C4-2B (cell line): ENCODE data around the gene MTO1.
"Not testable (repeated sequence)": the region's sequence is repeated elsewhere in the genome, so short reads cannot be mapped to it uniquely, and the experiment has no call there.

Experiments used
- CTCF ChIP-seq: fragments of 450-650 bp; conservative IDR thresholded peaks from 2 replicates; pipeline ENCODE4 v1.5.1; 2017; ENCODE audit warnings: mild to moderate bottlenecking
- ZFX ChIP-seq: fragments of 450-650 bp; IDR thresholded peaks from 2 replicates; pipeline ENCODE4 v1.6.1; 2017

DNA sequence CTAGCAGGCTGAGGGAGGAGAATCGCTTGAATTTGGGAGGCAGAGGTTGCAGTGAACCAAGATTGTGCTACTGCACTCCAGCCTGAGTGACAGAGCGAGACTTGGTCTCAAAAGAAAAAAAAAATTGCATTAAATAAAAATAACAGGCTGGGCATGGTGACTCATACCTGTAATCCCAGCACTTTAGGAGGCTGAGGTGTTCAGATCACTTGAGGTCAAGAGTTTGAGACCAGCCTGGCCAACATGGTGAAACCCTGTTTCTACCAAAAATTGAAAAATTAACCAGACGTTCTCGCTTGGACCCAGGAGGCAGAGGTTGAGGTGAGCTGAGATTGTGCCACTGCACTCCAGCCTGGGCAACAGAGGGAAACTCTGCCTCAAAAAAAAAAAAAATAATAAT, 89.6 kb downstream of the MTO1 start:
- not testable (repeated sequence) for TF ChIP-seq CTCF, ZFX
